Mesenchymal stem cell (in vitro differentiated cells and primary cell): ENCODE results near the gene TRAF3IP1.

Experiments
- DNase-seq: peaks from one replicate; pipeline ENCODE4 v3.0.0-alpha.2; 2013
- H2AFZ ChIP-seq: one replicate; pipeline ENCODE4 v1.6.1; 2013; ENCODE audit warnings: low read depth, mild to moderate bottlenecking, control low read depth, inconsistent platforms, low read length, moderate library complexity
- H2AK5ac ChIP-seq: 2 replicates; pipeline ENCODE4 v1.6.1; 2013; ENCODE audit warnings: low read length, moderate library complexity, mild to moderate bottlenecking, inconsistent platforms; ENCODE audit not compliant: severe bottlenecking
- H2BK120ac ChIP-seq: one replicate; pipeline ENCODE4 v1.6.1; 2013; ENCODE audit warnings: low read depth, mild to moderate bottlenecking, inconsistent platforms, low read length, moderate library complexity
- H2BK12ac ChIP-seq, 2 experiments: one replicate each; pipeline ENCODE4 v1.6.1; 2013; ENCODE audit warnings: inconsistent platforms in 2 of 2, low read length in 2 of 2, mild to moderate bottlenecking in 2 of 2, moderate library complexity in 2 of 2, control low read depth in 1 of 2
- H2BK15ac ChIP-seq: one replicate; pipeline ENCODE4 v1.6.1; 2013; ENCODE audit warnings: mild to moderate bottlenecking, low read depth, inconsistent platforms; ENCODE audit not compliant: poor library complexity, severe bottlenecking
- H2BK5ac ChIP-seq: 2 replicates; pipeline ENCODE4 v1.6.1; 2013; ENCODE audit warnings: low read depth, mild to moderate bottlenecking, low read length, control low read depth, inconsistent platforms; ENCODE audit not compliant: poor library complexity, severe bottlenecking
- H3K14ac ChIP-seq, 2 experiments: one replicate each; pipeline ENCODE4 v1.6.1; 2013; ENCODE audit warnings: inconsistent platforms in 2 of 2, low read length in 2 of 2, control low read depth in 1 of 2, mild to moderate bottlenecking in 1 of 2, moderate library complexity in 1 of 2
- H3K18ac ChIP-seq, 2 experiments: one replicate each; pipeline ENCODE4 v1.6.1; 2013; ENCODE audit warnings: inconsistent platforms in 2 of 2, low read length in 2 of 2, control low read depth in 1 of 2, low read depth in 1 of 2, mild to moderate bottlenecking in 1 of 2
- H3K23ac ChIP-seq, 2 experiments: one replicate each; pipeline ENCODE4 v1.6.1; 2013; ENCODE audit warnings: inconsistent platforms in 2 of 2, low read length in 2 of 2, mild to moderate bottlenecking in 2 of 2, moderate library complexity in 2 of 2, control low read depth in 1 of 2
- H3K27ac ChIP-seq: 2 replicates; pipeline ENCODE4 v1.5.1; 2013; ENCODE audit warnings: mild to moderate bottlenecking, moderate library complexity, low read length, control low read depth, inconsistent platforms; ENCODE audit not compliant: poor library complexity, severe bottlenecking
- H3K27me3 ChIP-seq, 2 experiments: 2 replicates each; pipeline versions ENCODE4 v1.6.1 to v1.7.0; 2013; ENCODE audit warnings: low read length in 2 of 2, mild to moderate bottlenecking in 2 of 2, moderate library complexity in 2 of 2, control low read depth in 1 of 2, inconsistent platforms in 1 of 2; ENCODE audit not compliant: control insufficient read depth in 1 of 2, insufficient read depth in 1 of 2
- H3K36me3 ChIP-seq, 2 experiments: 2 replicates each; pipeline versions ENCODE4 v1.6.1 to v1.7.0; 2013; ENCODE audit warnings: low read length in 2 of 2, control low read depth in 1 of 2, inconsistent platforms in 1 of 2, low read depth in 1 of 2, mild to moderate bottlenecking in 1 of 2; ENCODE audit not compliant: insufficient read depth in 2 of 2, control insufficient read depth in 1 of 2
- H3K4ac ChIP-seq, 2 experiments: one replicate each; pipeline ENCODE4 v1.6.1; 2013; ENCODE audit warnings: inconsistent platforms in 2 of 2, low read length in 2 of 2, mild to moderate bottlenecking in 2 of 2, moderate library complexity in 2 of 2, control low read depth in 1 of 2, low read depth in 1 of 2
- H3K4me1 ChIP-seq: 2 replicates; pipeline ENCODE4 v1.6.1; 2013; ENCODE audit warnings: low read depth, low read length, control low read depth; ENCODE audit not compliant: control insufficient read depth, insufficient read depth
- H3K4me2 ChIP-seq: 2 replicates; pipeline ENCODE4 v1.6.1; 2013; ENCODE audit warnings: low read length, mild to moderate bottlenecking, inconsistent platforms; ENCODE audit not compliant: poor library complexity, severe bottlenecking
- H3K4me3 ChIP-seq, 2 experiments: 2 replicates each; pipeline versions ENCODE4 v1.5.1 to v1.7.0; 2013; ENCODE audit warnings: low read length in 2 of 2, mild to moderate bottlenecking in 2 of 2, control low read depth in 1 of 2, low read depth in 1 of 2; ENCODE audit not compliant: insufficient read depth in 1 of 2
- H3K79me1 ChIP-seq: replicated peaks from 2 replicates; pipeline ENCODE4 v1.6.1; 2013; ENCODE audit warnings: mild to moderate bottlenecking, control low read depth, low read length, inconsistent platforms; ENCODE audit not compliant: poor library complexity, severe bottlenecking
- H3K9ac ChIP-seq: 2 replicates; pipeline ENCODE4 v1.7.0; 2013; ENCODE audit warnings: mild to moderate bottlenecking, low read length, moderate library complexity
- H3K9me3 ChIP-seq: 2 replicates; pipeline ENCODE4 v1.7.0; 2013; ENCODE audit warnings: mild to moderate bottlenecking, low read length; ENCODE audit not compliant: control insufficient read depth
- H4K8ac ChIP-seq: one replicate; pipeline ENCODE4 v1.6.1; 2013; ENCODE audit warnings: inconsistent platforms, mild to moderate bottlenecking, low read length, moderate library complexity
- H4K91ac ChIP-seq: one replicate; pipeline ENCODE4 v1.6.1; 2013; ENCODE audit warnings: mild to moderate bottlenecking, low read length, inconsistent platforms
- WGBS: methylation state at CpG from one replicate; pipeline ENCODE4 v1.1.7; 2013; ENCODE audit warnings: mixed read lengths; 5-methylcytosine and 5-hydroxymethylcytosine counted together

The TRAF3IP1 gene

GRCh38 chr2:238291550-238292281 lies 28.6 kb upstream of the TRAF3IP1 start:
- H3K9me3 ChIP-seq, result no peaks in the 10 kb centered on the region
- H4K8ac ChIP-seq, result no peak overlapping the region
- H3K9ac ChIP-seq, result no peak overlapping the region
- H3K27me3 ChIP-seq, result peaks cover 22 to 28% of the 10 kb centered on the region in 2 experiments
- H2BK15ac ChIP-seq, result no peak overlapping the region
- H3K23ac ChIP-seq, result no peak overlapping the region
- H2BK12ac ChIP-seq, result no peak overlapping the region
- DNase-seq, result no peak
- H4K91ac ChIP-seq, result no peak overlapping the region
- no peak overlapping the region for H3K27ac ChIP-seq
- no peak overlapping the region for H3K4me3 ChIP-seq
- peaks cover 6% of the 10 kb centered on the region for H3K79me1 ChIP-seq
- no peaks in the 10 kb centered on the region for H3K36me3 ChIP-seq
- H3K4me2 ChIP-seq, result no peak overlapping the region
- WGBS, result 86% methylated on average over 8 of the region's 8 CpGs
- peaks cover 23% of the 10 kb centered on the region for H3K4me1 ChIP-seq
- H3K14ac ChIP-seq, result no peak overlapping the region
- no peak overlapping the region for H3K18ac ChIP-seq
- no peak overlapping the region for H3K4ac ChIP-seq
- no peak overlapping the region for H2AFZ ChIP-seq
- H2BK120ac ChIP-seq, result no peak overlapping the region
- no peak overlapping the region for H2AK5ac ChIP-seq
- H2BK5ac ChIP-seq, result no peak overlapping the region

- Histone ChIP-seq H3K4ac (no peak overlapping the region), H3K27ac (no peak overlapping the region), H3K9ac (no peak overlapping the region), H2BK12ac (no peak overlapping the region), H2BK5ac (no peak overlapping the region), H3K27me3 (peaks cover 34 to 39% of the 10 kb centered on the region in 2 experiments), H2AFZ (no peak overlapping the region), H4K8ac (no peak overlapping the region), H3K4me2 (no peak overlapping the region), H4K91ac (no peak overlapping the region), H3K4me1 (peaks cover 8% of the 10 kb centered on the region), H2AK5ac (no peak overlapping the region), H3K79me1 (no peaks in the 10 kb centered on the region), H3K14ac (no peak overlapping the region), H2BK15ac (no peak overlapping the region), H2BK120ac (no peak overlapping the region), H3K36me3 (no peaks in the 10 kb centered on the region), H3K23ac (no peak overlapping the region), H3K18ac (no peak overlapping the region), H3K9me3 (no peaks in the 10 kb centered on the region), H3K4me3 (no peak overlapping the region)
- no peak for DNase-seq
- 80% methylated on average over 9 of the region's 9 CpGs for WGBS
Measured at GRCh38 chr2:238294046-238294392, 26.3 kb upstream of the TRAF3IP1 start.

DNA sequence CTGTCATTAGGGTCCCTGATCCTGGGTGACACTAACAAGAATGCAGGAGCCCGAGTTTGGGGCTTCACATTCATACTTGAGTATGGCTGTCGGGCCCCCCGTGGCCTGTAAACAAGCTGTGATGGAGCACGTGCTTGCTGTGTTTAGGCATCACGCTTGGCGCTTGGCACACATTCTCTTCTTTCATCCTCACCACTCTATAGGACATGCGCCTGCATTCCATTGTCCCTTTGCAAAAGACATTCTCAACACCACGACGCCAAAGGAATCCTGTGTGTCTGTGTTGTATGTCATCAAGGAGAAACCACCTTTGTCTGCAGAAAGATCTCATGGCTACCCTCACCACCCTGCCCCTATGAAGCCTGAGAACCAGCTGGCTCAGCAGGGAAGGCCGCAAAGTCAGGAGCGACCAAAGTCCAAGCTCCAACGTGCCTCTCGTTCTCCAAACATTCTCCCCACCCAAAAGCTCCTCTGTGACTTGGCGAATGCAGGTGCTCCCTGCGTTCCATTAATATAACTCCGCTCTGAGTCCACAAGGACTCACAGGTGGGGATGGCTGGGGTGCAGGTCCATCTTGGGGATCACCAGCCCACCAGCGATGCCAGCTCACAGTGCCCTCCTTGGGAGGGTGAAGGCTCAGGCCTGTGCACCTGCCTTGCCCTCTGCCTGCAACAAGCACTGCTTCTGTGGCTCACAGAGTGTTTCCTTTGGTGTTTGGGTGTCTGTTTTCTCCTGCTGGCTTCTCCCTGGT lies 25.8 kb upstream of the TRAF3IP1 start:
- Histone ChIP-seq H3K4me2 (no peak overlapping the region), H2BK5ac (no peak overlapping the region), H3K4me1 (peaks cover 6% of the 10 kb centered on the region), H3K79me1 (no peaks in the 10 kb centered on the region), H3K4me3 (no peak overlapping the region), H3K18ac (no peak overlapping the region), H3K9ac (no peak overlapping the region), H2BK12ac (no peak overlapping the region), H2BK15ac (no peak overlapping the region), H3K23ac (no peak overlapping the region), H2AK5ac (no peak overlapping the region), H4K91ac (no peak overlapping the region), H3K27ac (no peak overlapping the region), H3K36me3 (no peaks in the 10 kb centered on the region), H2BK120ac (no peak overlapping the region), H4K8ac (no peak overlapping the region), H3K9me3 (no peaks in the 10 kb centered on the region), H2AFZ (no peak overlapping the region), H3K27me3 (peaks cover 34 to 39% of the 10 kb centered on the region in 2 experiments), H3K14ac (no peak overlapping the region), H3K4ac (no peak overlapping the region)
- no peak for DNase-seq
- 91% methylated on average over 17 of the region's 17 CpGs for WGBS
